ENCODE measurements around the gene MEGF10. TPM values are rescaled to one million over a fixed set of nuclear protein-coding genes. Genes with fewer than 3 reads are reported as not detected.

The MEGF10 gene
- total RNA-seq, 2 experiments from 2014 or later: not detected

- no peaks in the 10 kb centered on the region for H3K9me3 ChIP-seq (ENCODE audit: low read length)
- H4K20me1 ChIP-seq (ENCODE audit: insufficient read depth, low read length): no peaks in the 10 kb centered on the region
- no peak overlapping the region for H2AFZ ChIP-seq (ENCODE audit: low read length)
- H3K4me2 ChIP-seq (ENCODE audit: low read length): no peak overlapping the region
- H3K4me1 ChIP-seq (ENCODE audit: insufficient read depth, low read length, poor library complexity, severe bottlenecking): no peaks in the 10 kb centered on the region
- no peak overlapping the region for H3K4me3 ChIP-seq (ENCODE audit: low read depth, low read length, poor library complexity, severe bottlenecking)
- H3K27ac ChIP-seq (ENCODE audit: low read depth, low read length, poor library complexity, severe bottlenecking): no peak overlapping the region
- BruUV-seq (replicated peaks): no TSS peak
- DNase-seq (ENCODE audit: low spot score): no peak
- H3K36me3 ChIP-seq (ENCODE audit: insufficient read depth, low read length): no peaks in the 10 kb centered on the region
- H3K79me2 ChIP-seq (ENCODE audit: insufficient read depth, low read depth, low read length): no peaks in the 10 kb centered on the region
- ChIA-PET POLR2A (interaction anchor here (0.6 to 0.9 kb wide), 3 partner anchors 33 to 703 kb away, joined by 3 read pairs; no protein-coding TSS in a partner anchor), CTCF (ENCODE audit: unreplicated experiment) (no interaction called here)
- intact Hi-C loops (cut with micrococcal nuclease; ENCODE audit: unreplicated experiment): no loop called here
- TF ChIP-seq EZH2phosphoT487 (IDR thresholded peaks at IDR 0.05; ENCODE audit: borderline replicate concordance, low read depth, low read length): no peak
- TF ChIP-seq, protein P1, sequence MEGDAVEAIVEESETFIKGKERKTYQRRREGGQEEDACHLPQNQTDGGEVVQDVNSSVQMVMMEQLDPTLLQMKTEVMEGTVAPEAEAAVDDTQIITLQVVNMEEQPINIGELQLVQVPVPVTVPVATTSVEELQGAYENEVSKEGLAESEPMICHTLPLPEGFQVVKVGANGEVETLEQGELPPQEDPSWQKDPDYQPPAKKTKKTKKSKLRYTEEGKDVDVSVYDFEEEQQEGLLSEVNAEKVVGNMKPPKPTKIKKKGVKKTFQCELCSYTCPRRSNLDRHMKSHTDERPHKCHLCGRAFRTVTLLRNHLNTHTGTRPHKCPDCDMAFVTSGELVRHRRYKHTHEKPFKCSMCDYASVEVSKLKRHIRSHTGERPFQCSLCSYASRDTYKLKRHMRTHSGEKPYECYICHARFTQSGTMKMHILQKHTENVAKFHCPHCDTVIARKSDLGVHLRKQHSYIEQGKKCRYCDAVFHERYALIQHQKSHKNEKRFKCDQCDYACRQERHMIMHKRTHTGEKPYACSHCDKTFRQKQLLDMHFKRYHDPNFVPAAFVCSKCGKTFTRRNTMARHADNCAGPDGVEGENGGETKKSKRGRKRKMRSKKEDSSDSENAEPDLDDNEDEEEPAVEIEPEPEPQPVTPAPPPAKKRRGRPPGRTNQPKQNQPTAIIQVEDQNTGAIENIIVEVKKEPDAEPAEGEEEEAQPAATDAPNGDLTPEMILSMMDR (conservative IDR thresholded peaks at IDR 0.05; ENCODE audit: low read length): no peak
- no peaks in the 10 kb centered on the region for H3K9me2 ChIP-seq (ENCODE audit: insufficient read depth, low read length)
Measured at GRCh38 chr5:127505905-127506304, 215.3 kb downstream of the MEGF10 start.

GRCh38 chr5:127506616-127507015 lies 216.0 kb downstream of the MEGF10 start:
- Histone ChIP-seq H3K9me2 (ENCODE audit: insufficient read depth, low read length) (no peaks in the 10 kb centered on the region), H3K4me3 (ENCODE audit: low read depth, low read length, poor library complexity, severe bottlenecking) (no peak overlapping the region), H3K79me2 (ENCODE audit: insufficient read depth, low read depth, low read length) (no peaks in the 10 kb centered on the region), H2AFZ (ENCODE audit: low read length) (no peak overlapping the region), H3K9me3 (ENCODE audit: low read length) (no peaks in the 10 kb centered on the region), H3K27ac (ENCODE audit: low read depth, low read length, poor library complexity, severe bottlenecking) (no peak overlapping the region), H3K4me1 (ENCODE audit: insufficient read depth, low read length, poor library complexity, severe bottlenecking) (no peaks in the 10 kb centered on the region), H3K36me3 (ENCODE audit: insufficient read depth, low read length) (no peaks in the 10 kb centered on the region), H3K4me2 (ENCODE audit: low read length) (no peak overlapping the region), H4K20me1 (ENCODE audit: insufficient read depth, low read length) (no peaks in the 10 kb centered on the region)
- ChIA-PET POLR2A (interaction anchor here (0.6 to 0.9 kb wide), 2 partner anchors 509 to 704 kb away, joined by 3 read pairs; no protein-coding TSS in a partner anchor), CTCF (ENCODE audit: unreplicated experiment) (no interaction called here)
- no TSS peak for BruUV-seq (replicated peaks)
- no peak for DNase-seq (ENCODE audit: low spot score)
- TF ChIP-seq EZH2phosphoT487 (IDR thresholded peaks at IDR 0.05; ENCODE audit: borderline replicate concordance, low read depth, low read length): no peak
- TF ChIP-seq, protein P1 (conservative IDR thresholded peaks at IDR 0.05; ENCODE audit: low read length): no peak
- intact Hi-C loops (cut with micrococcal nuclease; ENCODE audit: unreplicated experiment): no loop called here

- intact Hi-C loops (cut with micrococcal nuclease; ENCODE audit: unreplicated experiment): no loop called here
- no peaks in the 10 kb centered on the region for H3K9me2 ChIP-seq (ENCODE audit: insufficient read depth, low read length)
- no peaks in the 10 kb centered on the region for H3K79me2 ChIP-seq (ENCODE audit: insufficient read depth, low read depth, low read length)
- ChIA-PET POLR2A (interaction anchor here (0.6 to 0.7 kb wide), 3 partner anchors 85 to 585 kb away, joined by 3 to 7 read pairs (median 4); no protein-coding TSS in a partner anchor), CTCF (ENCODE audit: unreplicated experiment) (no interaction called here)
- H3K27ac ChIP-seq (ENCODE audit: low read depth, low read length, poor library complexity, severe bottlenecking): no peak overlapping the region
- no peaks in the 10 kb centered on the region for H4K20me1 ChIP-seq (ENCODE audit: insufficient read depth, low read length)
- no peak overlapping the region for H3K4me2 ChIP-seq (ENCODE audit: low read length)
- no peaks in the 10 kb centered on the region for H3K9me3 ChIP-seq (ENCODE audit: low read length)
- TF ChIP-seq, protein P1 (conservative IDR thresholded peaks at IDR 0.05; ENCODE audit: low read length): no peak
- TF ChIP-seq EZH2phosphoT487 (IDR thresholded peaks at IDR 0.05; ENCODE audit: borderline replicate concordance, low read depth, low read length): no peak
- BruUV-seq (replicated peaks): no TSS peak
- no peak overlapping the region for H3K4me3 ChIP-seq (ENCODE audit: low read depth, low read length, poor library complexity, severe bottlenecking)
- no peak overlapping the region for H2AFZ ChIP-seq (ENCODE audit: low read length)
- no peak for DNase-seq (ENCODE audit: low spot score)
- no peaks in the 10 kb centered on the region for H3K36me3 ChIP-seq (ENCODE audit: insufficient read depth, low read length)
- H3K4me1 ChIP-seq (ENCODE audit: insufficient read depth, low read length, poor library complexity, severe bottlenecking): no peaks in the 10 kb centered on the region
Measured at GRCh38 chr5:127508644-127509373, 218.2 kb downstream of the MEGF10 start.

Data from OCI-LY7 (cell line).